ENCODE measurements around the gene VEZT. TPM values are rescaled to one million over a fixed set of nuclear protein-coding genes. Genes with fewer than 3 reads are reported as not detected.

The VEZT gene
- polyA plus RNA-seq, 3 donors: 14.6 to 20.6 (median 16.7) TPM

DNA sequence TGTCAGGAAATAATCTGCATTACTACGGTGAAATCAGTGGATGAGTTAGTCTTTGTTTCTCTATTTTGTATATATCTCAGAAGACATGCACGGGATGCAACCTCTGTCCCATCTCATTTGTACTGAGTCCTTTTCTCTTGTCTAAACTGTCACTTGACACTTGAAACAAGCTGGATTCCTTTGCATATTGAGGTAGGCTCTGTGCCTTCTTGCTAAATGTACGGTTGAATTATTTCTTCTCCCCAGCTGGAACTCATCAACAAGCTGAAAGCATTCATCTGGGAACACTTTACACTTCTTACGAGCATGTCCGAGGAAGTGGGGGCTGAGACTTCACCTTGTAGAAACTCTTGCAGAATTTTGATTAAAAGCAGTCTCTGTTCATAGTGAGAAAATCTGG lies 119.5 kb downstream of the VEZT start:
- no peak overlapping the region for H3K27ac Mint-ChIP-seq
- H3K36me3 Mint-ChIP-seq: no peaks in the 10 kb centered on the region
- H4K20me1 ChIP-seq (ENCODE audit: insufficient read depth, low read length): no peaks in the 10 kb centered on the region
- intact Hi-C loops (cut with micrococcal nuclease): no loop called here
- no peak overlapping the region for H3K9ac ChIP-seq (ENCODE audit: insufficient read depth, low read length, poor library complexity, severe bottlenecking)
- no peaks in the 10 kb centered on the region for H3K36me3 ChIP-seq (replicated peaks in 1 of 2; ENCODE audit: control insufficient read depth in 1 of 2, insufficient read depth in 2 of 2, low read length in 2 of 2)
- no peaks in the 10 kb centered on the region for H3K79me2 ChIP-seq (ENCODE audit: insufficient read depth, low read length)
- H3K4me1 Mint-ChIP-seq: no peaks in the 10 kb centered on the region
- no peaks in the 10 kb centered on the region for H3K27me3 ChIP-seq (ENCODE audit: control insufficient read depth in 2 of 2, insufficient read depth in 2 of 2, low read length in 2 of 2)
- no peak overlapping the region for H2AFZ ChIP-seq (ENCODE audit: insufficient read depth, low read depth, low read length, poor library complexity, severe bottlenecking)
- H3K9me3 ChIP-seq (replicated peaks in 1 of 2; ENCODE audit: control insufficient read depth in 1 of 2, insufficient read depth in 1 of 2, low read length in 2 of 2): no peaks in the 10 kb centered on the region
- H3K4me1 ChIP-seq (ENCODE audit: control insufficient read depth in 1 of 2, insufficient read depth in 2 of 2, low read length in 2 of 2): no peaks in the 10 kb centered on the region
- H3K4me3 Mint-ChIP-seq: no peak overlapping the region
- H3K9me3 Mint-ChIP-seq: peaks cover 0 to 9% (median 1%) of the 10 kb centered on the region in 7 donors
- no peak overlapping the region for H3K4me3 ChIP-seq (replicated peaks in 1 of 3; ENCODE audit: low read depth in 2 of 3, low read length in 3 of 3)
- TF ChIP-seq CTCF (IDR thresholded peaks at IDR 0.05): no peak
- no peak for DNase-seq
- H3K27ac ChIP-seq (ENCODE audit: low read depth in 1 of 2, low read length in 2 of 2): no peak overlapping the region
- no CpG with 5 or more reads among the region's 5 CpGs for WGBS (ENCODE audit: insufficient coverage)
- H3K4me2 ChIP-seq (replicated peaks; ENCODE audit: extremely low read depth, low read length, poor library complexity, severe bottlenecking): no peak overlapping the region
- peaks cover 2 to 6% (median 5%) of the 10 kb centered on the region in 3 donors for H3K27me3 Mint-ChIP-seq (ENCODE audit: low read depth in 3 of 3)

- no peaks in the 10 kb centered on the region for H3K36me3 ChIP-seq (replicated peaks in 1 of 2; ENCODE audit: control insufficient read depth in 1 of 2, insufficient read depth in 2 of 2, low read length in 2 of 2)
- DNase-seq: no peak
- Mint-ChIP-seq H3K4me3 (no peak overlapping the region), H3K27me3 (ENCODE audit: low read depth in 3 of 3) (peaks cover 2 to 6% (median 5%) of the 10 kb centered on the region in 3 donors), H3K36me3 (no peaks in the 10 kb centered on the region), H3K9me3 (peaks cover 0 to 9% (median 1%) of the 10 kb centered on the region in 7 donors), H3K4me1 (no peaks in the 10 kb centered on the region), H3K27ac (no peak overlapping the region)
- no peaks in the 10 kb centered on the region for H3K9me3 ChIP-seq (replicated peaks in 1 of 2; ENCODE audit: control insufficient read depth in 1 of 2, insufficient read depth in 1 of 2, low read length in 2 of 2)
- WGBS (ENCODE audit: insufficient coverage): 100% methylated on average over 2 of the region's 2 CpGs
- no peak for TF ChIP-seq CTCF (IDR thresholded peaks at IDR 0.05)
- no peaks in the 10 kb centered on the region for H3K27me3 ChIP-seq (ENCODE audit: control insufficient read depth in 2 of 2, insufficient read depth in 2 of 2, low read length in 2 of 2)
- intact Hi-C loops (cut with micrococcal nuclease): no loop called here
- no peak overlapping the region for H3K4me3 ChIP-seq (replicated peaks in 1 of 3; ENCODE audit: low read depth in 2 of 3, low read length in 3 of 3)
- no peaks in the 10 kb centered on the region for H3K4me1 ChIP-seq (ENCODE audit: control insufficient read depth in 1 of 2, insufficient read depth in 2 of 2, low read length in 2 of 2)
- H2AFZ ChIP-seq (ENCODE audit: insufficient read depth, low read depth, low read length, poor library complexity, severe bottlenecking): no peak overlapping the region
- H4K20me1 ChIP-seq (ENCODE audit: insufficient read depth, low read length): no peaks in the 10 kb centered on the region
- H3K27ac ChIP-seq (ENCODE audit: low read depth in 1 of 2, low read length in 2 of 2): no peak overlapping the region
- no peaks in the 10 kb centered on the region for H3K79me2 ChIP-seq (ENCODE audit: insufficient read depth, low read length)
- no peak overlapping the region for H3K4me2 ChIP-seq (replicated peaks; ENCODE audit: extremely low read depth, low read length, poor library complexity, severe bottlenecking)
- H3K9ac ChIP-seq (ENCODE audit: insufficient read depth, low read length, poor library complexity, severe bottlenecking): no peak overlapping the region
Measured at GRCh38 chr12:95339086-95339788, 121.6 kb downstream of the VEZT start.

All from CD14-positive monocyte (primary cell).